Measurements from ENCODE around the gene ARHGEF26.

The ARHGEF26 gene

DNA sequence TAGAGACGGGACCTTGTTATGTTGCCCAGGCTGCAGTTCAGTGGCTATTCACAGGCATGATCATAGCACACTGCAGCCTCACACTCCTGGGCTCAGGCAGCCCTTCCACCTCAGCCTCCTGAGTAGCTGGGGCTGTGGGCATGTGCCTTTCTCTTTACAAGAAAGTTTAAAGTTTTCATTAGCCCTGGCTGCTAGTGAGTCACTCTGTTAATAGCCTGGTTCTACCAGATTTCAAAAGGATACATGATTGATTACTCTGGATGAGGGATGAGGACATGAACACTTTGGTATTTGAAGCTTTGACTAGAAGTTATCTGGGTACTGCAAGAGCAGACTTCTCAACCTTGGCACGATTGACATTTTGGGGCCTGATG, 108.0 kb downstream of the ARHGEF26 start:
- Histone ChIP-seq H3K27me3 (ENCODE audit: insufficient read depth, low read length) (no peaks in the 10 kb centered on the region), H3K9ac (ENCODE audit: low read depth, low read length) (no peak overlapping the region), H3K4me1 (ENCODE audit: insufficient read depth, low read length) (peaks cover 6% of the 10 kb centered on the region; the same call in 1 of the 2 replicates), H3K27ac (ENCODE audit: low read depth, low read length) (no peak overlapping the region), H3K9me3 (ENCODE audit: insufficient read depth, low read depth, low read length) (no peaks in the 10 kb centered on the region), H3K36me3 (ENCODE audit: insufficient read depth, low read length) (peaks cover 3% of the 10 kb centered on the region; the same call in 1 of the 2 replicates), H3K4me3 (ENCODE audit: low read length) (no peak overlapping the region)
- WGBS, result 92% methylated on average over 2 of the region's 2 CpGs

DNA sequence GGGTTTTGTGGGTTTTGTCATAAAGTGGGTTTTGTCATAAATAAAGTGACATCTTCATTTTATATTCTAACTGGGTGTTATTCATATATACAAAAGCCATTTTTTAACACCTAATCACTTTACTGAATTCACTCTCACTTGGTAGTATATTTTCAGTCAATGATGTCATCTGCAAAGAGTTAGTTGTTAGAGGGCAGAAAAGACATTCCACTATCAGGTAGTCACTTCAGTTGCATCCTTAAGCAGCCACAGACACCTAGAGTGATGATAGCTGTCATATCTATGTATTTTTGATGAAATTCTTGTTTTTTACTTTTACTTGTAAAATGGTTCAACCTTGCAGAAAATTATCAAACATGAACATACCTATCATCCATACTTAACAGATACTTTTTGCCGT, 114.1 kb downstream of the ARHGEF26 start:
- H3K4me3 ChIP-seq (ENCODE audit: low read length), result no peak overlapping the region
- no peaks in the 10 kb centered on the region; the same call in 1 of the 2 replicates for H3K36me3 ChIP-seq (ENCODE audit: insufficient read depth, low read length)
- no peak overlapping the region for H3K27ac ChIP-seq (ENCODE audit: low read depth, low read length)
- H3K4me1 ChIP-seq (ENCODE audit: insufficient read depth, low read length), result no peaks in the 10 kb centered on the region
- WGBS, result 97% methylated on average over 1 of the region's 1 CpG
- H3K27me3 ChIP-seq (ENCODE audit: insufficient read depth, low read length), result no peaks in the 10 kb centered on the region
- H3K9me3 ChIP-seq (ENCODE audit: insufficient read depth, low read depth, low read length), result no peaks in the 10 kb centered on the region
- no peak overlapping the region for H3K9ac ChIP-seq (ENCODE audit: low read depth, low read length)

DNA sequence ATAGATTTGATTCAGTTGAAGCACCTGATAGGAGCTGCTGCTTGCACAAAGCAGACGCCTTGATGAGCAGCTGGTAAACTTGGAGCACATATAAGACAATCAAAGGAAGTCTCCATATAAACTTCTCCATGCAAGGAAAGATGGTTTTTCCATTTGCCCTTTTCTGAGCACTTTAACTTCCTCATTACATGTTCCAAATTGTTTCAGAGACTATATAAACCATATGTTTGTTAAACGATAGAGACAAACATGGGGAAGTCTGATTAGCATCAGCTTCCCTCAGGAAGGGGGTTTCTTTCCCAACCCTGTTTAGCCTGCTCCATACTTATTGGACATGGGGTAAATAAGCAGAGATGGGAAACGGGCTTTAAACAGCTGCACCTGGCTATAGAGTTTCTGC, 115.1 kb downstream of the ARHGEF26 start:
- H3K4me1 ChIP-seq (ENCODE audit: insufficient read depth, low read length), result no peaks in the 10 kb centered on the region
- H3K9me3 ChIP-seq (ENCODE audit: insufficient read depth, low read depth, low read length), result no peaks in the 10 kb centered on the region
- peaks cover 4% of the 10 kb centered on the region; the same call in 1 of the 2 replicates for H3K36me3 ChIP-seq (ENCODE audit: insufficient read depth, low read length)
- no peaks in the 10 kb centered on the region for H3K27me3 ChIP-seq (ENCODE audit: insufficient read depth, low read length)
- no peak overlapping the region for H3K27ac ChIP-seq (ENCODE audit: low read depth, low read length)
- no peak overlapping the region for H3K4me3 ChIP-seq (ENCODE audit: low read length)
- H3K9ac ChIP-seq (ENCODE audit: low read depth, low read length), result no peak overlapping the region
- 88% methylated on average over 3 of the region's 3 CpGs for WGBS

DNA sequence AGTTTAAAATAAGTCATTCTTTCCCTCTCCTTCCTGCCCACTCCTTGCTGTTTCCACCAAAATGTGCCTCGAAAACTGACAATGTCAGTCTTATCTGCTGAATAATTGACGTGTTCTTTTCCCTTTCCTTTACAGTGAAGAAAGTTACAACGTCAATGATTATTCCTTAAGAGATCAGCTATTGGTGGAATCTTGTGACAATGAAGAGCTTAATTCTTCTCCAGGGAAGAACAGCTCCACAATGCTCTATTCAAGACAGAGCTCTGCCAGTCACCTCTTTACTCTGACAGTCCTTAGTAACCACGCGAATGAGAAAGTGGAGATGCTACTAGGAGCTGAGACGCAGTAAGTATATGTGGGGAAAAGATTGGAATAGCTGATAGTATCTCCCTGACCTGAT, 119.0 kb downstream of the ARHGEF26 start:
- no peak overlapping the region for H3K4me3 ChIP-seq (ENCODE audit: low read length)
- WGBS, result over 99% methylated on average over 6 of the region's 6 CpGs
- H3K36me3 ChIP-seq (ENCODE audit: insufficient read depth, low read length), result peaks cover 7% of the 10 kb centered on the region; the same call in 1 of the 2 replicates
- no peaks in the 10 kb centered on the region for H3K9me3 ChIP-seq (ENCODE audit: insufficient read depth, low read depth, low read length)
- H3K27me3 ChIP-seq (ENCODE audit: insufficient read depth, low read length), result no peaks in the 10 kb centered on the region
- H3K9ac ChIP-seq (ENCODE audit: low read depth, low read length), result no peak overlapping the region
- no peak overlapping the region for H3K27ac ChIP-seq (ENCODE audit: low read depth, low read length)
- H3K4me1 ChIP-seq (ENCODE audit: insufficient read depth, low read length), result peaks cover 17% of the 10 kb centered on the region

DNA sequence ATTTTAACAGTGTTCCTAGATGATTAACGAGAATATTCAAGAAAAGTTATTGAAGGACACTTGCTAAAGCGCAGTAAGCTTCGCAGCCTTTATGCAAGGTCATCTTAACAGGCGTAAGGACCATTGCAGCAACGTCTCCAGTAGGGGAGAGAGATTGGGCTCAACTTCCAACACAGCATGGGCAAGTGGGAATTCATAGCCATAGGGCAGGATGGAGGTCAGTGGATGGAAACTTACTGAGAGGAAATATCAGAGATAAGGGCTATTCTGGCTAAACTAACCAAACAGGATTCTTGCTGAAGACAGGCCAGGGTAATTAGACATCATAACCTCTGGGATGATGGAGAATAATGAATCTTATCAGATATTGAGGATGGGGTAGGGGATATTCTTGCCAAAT, 120.3 kb downstream of the ARHGEF26 start:
- peaks cover 17% of the 10 kb centered on the region for H3K4me1 ChIP-seq (ENCODE audit: insufficient read depth, low read length)
- H3K4me3 ChIP-seq (ENCODE audit: low read length), result no peak overlapping the region
- H3K36me3 ChIP-seq (ENCODE audit: insufficient read depth, low read length), result peaks cover 7% of the 10 kb centered on the region; the same call in 1 of the 2 replicates
- no peak overlapping the region for H3K9ac ChIP-seq (ENCODE audit: low read depth, low read length)
- H3K27ac ChIP-seq (ENCODE audit: low read depth, low read length), result no peak overlapping the region
- H3K27me3 ChIP-seq (ENCODE audit: insufficient read depth, low read length), result no peaks in the 10 kb centered on the region
- WGBS, result 95% methylated on average over 5 of the region's 5 CpGs
- H3K9me3 ChIP-seq (ENCODE audit: insufficient read depth, low read depth, low read length), result no peaks in the 10 kb centered on the region

DNA sequence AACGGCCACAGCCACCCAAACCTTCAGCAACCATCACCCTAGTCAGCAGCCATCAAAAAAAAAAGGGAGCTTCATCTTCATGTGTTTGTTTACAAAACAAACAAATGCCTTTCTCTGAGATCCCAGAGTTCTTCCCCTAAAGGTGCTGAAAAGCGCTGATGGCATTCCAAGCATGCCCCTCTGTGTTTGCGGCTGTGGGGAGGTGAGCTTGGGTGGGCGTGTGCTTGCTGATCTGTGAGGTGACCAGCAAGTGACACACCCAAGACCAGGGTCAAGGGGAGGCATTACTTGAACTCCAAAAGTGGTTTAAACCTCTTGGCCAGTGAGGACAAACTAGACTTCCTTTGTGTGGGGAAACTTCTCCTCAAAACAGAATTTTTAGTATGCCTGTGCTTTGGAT, 121.6 kb downstream of the ARHGEF26 start:
- H3K27ac ChIP-seq (ENCODE audit: low read depth, low read length), result peak overlapping the region; percentile 33; the same call in 1 of the 2 replicates
- no peaks in the 10 kb centered on the region for H3K9me3 ChIP-seq (ENCODE audit: insufficient read depth, low read depth, low read length)
- H3K36me3 ChIP-seq (ENCODE audit: insufficient read depth, low read length), result peaks cover 7% of the 10 kb centered on the region; the same call in 1 of the 2 replicates
- no peak overlapping the region for H3K9ac ChIP-seq (ENCODE audit: low read depth, low read length)
- H3K4me3 ChIP-seq (ENCODE audit: low read length), result no peak overlapping the region
- 49% methylated on average over 4 of the region's 4 CpGs for WGBS
- H3K4me1 ChIP-seq (ENCODE audit: insufficient read depth, low read length), result peaks cover 24% of the 10 kb centered on the region
- no peaks in the 10 kb centered on the region for H3K27me3 ChIP-seq (ENCODE audit: insufficient read depth, low read length)

DNA sequence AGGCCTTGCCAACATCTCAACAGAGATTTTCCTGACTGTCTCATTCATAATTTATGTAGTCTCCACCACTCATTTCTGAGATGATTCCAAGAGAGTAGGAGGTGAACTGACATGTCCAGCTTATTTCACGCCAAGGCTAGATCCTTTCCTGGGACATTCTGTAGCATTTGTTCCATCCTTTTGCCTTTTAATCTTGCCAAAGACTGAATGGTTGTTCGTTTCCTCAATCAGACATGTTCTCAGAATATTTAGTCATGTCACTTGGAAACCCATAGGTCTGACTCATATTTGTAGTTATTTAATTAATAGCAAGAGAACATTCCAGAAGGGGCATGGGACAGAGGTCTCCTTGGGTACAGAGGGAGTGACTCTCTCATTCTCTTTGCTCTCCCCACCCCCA, 122.2 kb downstream of the ARHGEF26 start:
- peaks cover 7% of the 10 kb centered on the region; the same call in 1 of the 2 replicates for H3K36me3 ChIP-seq (ENCODE audit: insufficient read depth, low read length)
- peak overlapping the region; percentile 33; the same call in 1 of the 2 replicates for H3K27ac ChIP-seq (ENCODE audit: low read depth, low read length)
- 94% methylated on average over 2 of the region's 2 CpGs for WGBS
- H3K9me3 ChIP-seq (ENCODE audit: insufficient read depth, low read depth, low read length), result no peaks in the 10 kb centered on the region
- H3K4me3 ChIP-seq (ENCODE audit: low read length), result no peak overlapping the region
- peaks cover 29% of the 10 kb centered on the region for H3K4me1 ChIP-seq (ENCODE audit: insufficient read depth, low read length)
- no peaks in the 10 kb centered on the region for H3K27me3 ChIP-seq (ENCODE audit: insufficient read depth, low read length)
- no peak overlapping the region for H3K9ac ChIP-seq (ENCODE audit: low read depth, low read length)

DNA sequence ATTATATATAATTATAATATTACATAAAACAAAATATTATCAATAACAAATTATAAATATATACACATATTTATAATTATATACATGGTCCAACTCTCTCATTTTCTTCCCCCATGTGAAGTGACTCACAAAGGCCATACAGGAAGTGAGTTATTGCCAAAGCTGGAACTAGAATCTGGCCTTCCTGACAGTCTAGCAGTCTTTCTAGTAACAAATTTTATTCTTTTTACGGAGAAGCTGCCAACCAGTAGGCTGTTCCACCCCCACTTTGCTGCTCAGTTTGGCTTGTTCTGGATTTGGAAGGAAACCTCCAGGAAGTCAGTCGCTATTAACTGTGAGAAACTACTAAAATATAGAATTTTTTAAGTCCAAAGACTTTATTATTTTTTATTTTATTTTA, 123.5 kb downstream of the ARHGEF26 start:
- 100% methylated on average over 1 of the region's 2 CpGs for WGBS
- H3K4me1 ChIP-seq (ENCODE audit: insufficient read depth, low read length), result peaks cover 30% of the 10 kb centered on the region
- no peak overlapping the region for H3K9ac ChIP-seq (ENCODE audit: low read depth, low read length)
- peaks cover 8% of the 10 kb centered on the region for H3K36me3 ChIP-seq (ENCODE audit: insufficient read depth, low read length)
- H3K27me3 ChIP-seq (ENCODE audit: insufficient read depth, low read length), result no peaks in the 10 kb centered on the region
- H3K27ac ChIP-seq (ENCODE audit: low read depth, low read length), result no peak overlapping the region
- no peak overlapping the region for H3K4me3 ChIP-seq (ENCODE audit: low read length)
- H3K9me3 ChIP-seq (ENCODE audit: insufficient read depth, low read depth, low read length), result no peaks in the 10 kb centered on the region

DNA sequence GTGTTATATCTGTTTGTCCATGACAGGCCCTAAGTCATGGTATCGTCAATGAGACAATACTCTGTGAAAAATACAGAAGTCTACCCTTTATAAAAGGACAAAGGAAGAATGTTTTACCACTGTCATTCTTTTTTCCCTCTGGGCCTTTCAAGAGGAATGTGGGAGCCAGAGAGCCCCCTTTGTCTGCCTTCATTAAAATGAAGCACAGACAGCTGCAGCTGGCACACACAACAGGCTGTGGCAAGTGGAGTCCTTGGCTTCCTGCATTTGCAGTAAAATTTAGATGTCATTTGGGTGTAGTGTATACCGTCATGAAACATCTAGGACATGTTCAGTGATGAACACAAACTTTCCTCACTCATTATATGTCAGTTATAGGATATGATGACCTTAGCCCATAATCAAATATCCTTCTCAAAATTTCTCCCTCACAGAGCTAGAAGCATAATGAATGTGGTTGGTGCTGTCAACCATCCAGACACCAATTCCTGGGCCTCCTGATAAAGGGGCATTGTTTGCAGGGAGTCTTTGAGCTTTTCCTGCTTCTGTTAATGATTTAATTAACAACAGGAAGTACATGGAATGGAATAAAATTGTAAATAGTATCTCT, 126.7 kb downstream of the ARHGEF26 start:
- Histone ChIP-seq H3K36me3 (ENCODE audit: insufficient read depth, low read length) (peaks cover 16% of the 10 kb centered on the region), H3K27ac (ENCODE audit: low read depth, low read length) (peak overlapping the region; percentile 16; the same call in 1 of the 2 replicates), H3K4me3 (ENCODE audit: low read length) (no peak overlapping the region), H3K27me3 (ENCODE audit: insufficient read depth, low read length) (no peaks in the 10 kb centered on the region), H3K4me1 (ENCODE audit: insufficient read depth, low read length) (peaks cover 19% of the 10 kb centered on the region), H3K9ac (ENCODE audit: low read depth, low read length) (peak overlapping the region; percentile 1; the same call in 1 of the 2 replicates), H3K9me3 (ENCODE audit: insufficient read depth, low read depth, low read length) (no peaks in the 10 kb centered on the region)
- 100% methylated on average over 1 of the region's 2 CpGs for WGBS

DNA sequence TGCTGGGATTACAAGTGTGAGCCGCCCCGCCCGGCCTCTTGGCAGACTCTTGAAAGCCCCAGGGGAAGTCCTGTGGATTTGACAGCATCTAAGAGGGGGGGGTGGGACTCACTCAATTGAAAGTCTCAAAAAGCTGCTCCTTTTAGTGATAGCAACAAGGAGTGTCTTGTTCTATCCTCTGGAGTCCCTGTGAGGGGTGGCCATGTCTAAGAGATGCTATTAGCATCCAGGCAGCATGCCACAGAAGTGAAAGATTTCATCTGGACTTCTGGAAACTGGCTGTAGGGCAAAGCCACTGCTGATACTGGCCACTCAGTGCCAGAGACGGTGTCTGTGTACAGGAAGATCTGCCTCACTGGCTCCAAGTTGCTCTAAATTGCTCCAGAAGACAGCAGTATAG, 129.1 kb downstream of the ARHGEF26 start:
- WGBS, result 95% methylated on average over 4 of the region's 4 CpGs
- H3K27ac ChIP-seq (ENCODE audit: low read depth, low read length), result no peak overlapping the region
- H3K9me3 ChIP-seq (ENCODE audit: insufficient read depth, low read depth, low read length), result no peaks in the 10 kb centered on the region
- H3K36me3 ChIP-seq (ENCODE audit: insufficient read depth, low read length), result peaks cover 29% of the 10 kb centered on the region
- no peak overlapping the region for H3K9ac ChIP-seq (ENCODE audit: low read depth, low read length)
- H3K27me3 ChIP-seq (ENCODE audit: insufficient read depth, low read length), result no peaks in the 10 kb centered on the region
- peaks cover 13% of the 10 kb centered on the region for H3K4me1 ChIP-seq (ENCODE audit: insufficient read depth, low read length)
- H3K4me3 ChIP-seq (ENCODE audit: low read length), result no peak overlapping the region

DNA sequence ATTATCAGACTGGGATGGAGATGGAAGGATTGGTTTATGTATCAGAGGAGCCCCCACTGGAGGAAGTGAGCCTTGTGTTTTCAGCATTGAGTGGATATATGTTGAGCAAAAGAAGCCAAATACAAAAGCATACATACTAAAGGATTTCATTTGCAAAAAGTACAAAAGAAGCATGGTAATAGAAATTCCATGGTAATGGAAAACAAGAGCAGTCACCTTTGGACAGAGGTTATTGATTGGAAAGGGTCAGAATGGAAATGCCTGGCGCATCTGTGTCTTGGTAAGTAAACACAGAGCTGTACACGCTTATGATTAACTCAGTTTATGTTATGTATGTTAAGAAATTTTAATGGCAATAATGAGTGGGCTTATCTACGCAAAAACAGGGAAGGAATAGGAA, 130.4 kb downstream of the ARHGEF26 start:
- 92% methylated on average over 3 of the region's 3 CpGs for WGBS
- no peaks in the 10 kb centered on the region for H3K27me3 ChIP-seq (ENCODE audit: insufficient read depth, low read length)

More for the DNA sequence above, 130.4 kb downstream of the ARHGEF26 start:
- H3K4me1 ChIP-seq (ENCODE audit: insufficient read depth, low read length), result peaks cover 13% of the 10 kb centered on the region
- peaks cover 37% of the 10 kb centered on the region for H3K36me3 ChIP-seq (ENCODE audit: insufficient read depth, low read length)
- H3K27ac ChIP-seq (ENCODE audit: low read depth, low read length), result no peak overlapping the region
- no peaks in the 10 kb centered on the region for H3K9me3 ChIP-seq (ENCODE audit: insufficient read depth, low read depth, low read length)
- no peak overlapping the region for H3K4me3 ChIP-seq (ENCODE audit: low read length)
- H3K9ac ChIP-seq (ENCODE audit: low read depth, low read length), result no peak overlapping the region
